Liver (tissue), 3 donors: ENCODE data around the gene PABPN1L.

Experiments
- ATF3 ChIP-seq: IDR thresholded peaks from 2 replicates; pipeline ENCODE4 v1.6.1; 2016; ENCODE audit warnings: antibody characterized with exemption
- CTCF ChIP-seq: fragments of 150-350 bp; IDR thresholded peaks from 2 replicates; pipeline ENCODE4 v1.5.1; 2017; ENCODE audit warnings: improper control_type of control experiment, low read depth, low read length; ENCODE audit not compliant: missing input control
- GABPA ChIP-seq, 2 donors: IDR thresholded peaks in 1 of 2; conservative IDR thresholded peaks in 1 of 2; 2 replicates each; pipeline ENCODE4 v1.6.1; 2016; ENCODE audit warnings: antibody characterized with exemption in 2 of 2, mild to moderate bottlenecking in 1 of 2, moderate library complexity in 1 of 2
- JUND ChIP-seq, 2 donors: IDR thresholded peaks; 2 replicates each; pipeline ENCODE4 v1.6.1; 2016; ENCODE audit warnings: antibody characterized with exemption in 2 of 2
- REST ChIP-seq: IDR thresholded peaks from 2 replicates; pipeline ENCODE4 v1.6.1; 2016; ENCODE audit warnings: antibody characterized with exemption, mild to moderate bottlenecking
- SP1 ChIP-seq: IDR thresholded peaks from 2 replicates; pipeline ENCODE4 v1.6.1; 2018; ENCODE audit warnings: antibody characterized with exemption, mild to moderate bottlenecking
- donor health status: healthy.
- donor health status: healthy.

GRCh38 chr16:88856122-88856827 is 10.2 kb downstream of the PABPN1L start:
- TF ChIP-seq REST (no peak), CTCF (no peak), GABPA (IDR thresholded peaks at IDR 0.05 in 1 of 2, conservative IDR thresholded peaks at IDR 0.05 in 1 of 2) (no peak), ATF3 (no peak), SP1 (no peak), JUND (IDR thresholded peaks at IDR 0.05) (no peak)
